KMS-11 (cell line): ENCODE measurements around the gene PLCG2.

Experiments
- H2AFZ ChIP-seq: fragments of 200-600 bp; sonication (generic); 2 replicates; pipeline ENCODE4 v1.6.1; 2016; ENCODE audit warnings: antibody characterized with exemption, mixed run types, low read depth
- H3K27ac ChIP-seq: fragments of 200-600 bp; sonication (generic); 2 replicates; pipeline ENCODE4 v1.6.1; 2016; ENCODE audit warnings: mild to moderate bottlenecking, mixed run types
- H3K27me3 ChIP-seq: fragments of 200-600 bp; sonication (generic); 2 replicates; pipeline ENCODE4 v1.6.1; 2017; ENCODE audit warnings: mild to moderate bottlenecking, low read depth, mixed run types, moderate library complexity; ENCODE audit not compliant: insufficient read depth
- H3K36me3 ChIP-seq: fragments of 200-600 bp; sonication (generic); 2 replicates; pipeline ENCODE4 v1.6.1; 2017; ENCODE audit warnings: mild to moderate bottlenecking, mixed run types; ENCODE audit not compliant: insufficient read depth
- H3K4me1 ChIP-seq: fragments of 200-600 bp; sonication (generic); 2 replicates; pipeline ENCODE4 v1.6.1; 2016; ENCODE audit warnings: mild to moderate bottlenecking, low read depth, mixed run types; ENCODE audit not compliant: poor library complexity, severe bottlenecking
- H3K4me2 ChIP-seq: fragments of 200-600 bp; sonication (generic); 2 replicates; pipeline ENCODE4 v1.7.0; 2016; ENCODE audit warnings: mild to moderate bottlenecking, mixed run types
- H3K4me3 ChIP-seq: fragments of 200-600 bp; sonication (generic); IDR thresholded peaks from 2 replicates; pipeline ENCODE4 v1.6.1; 2017; ENCODE audit warnings: low read depth, low read length, mixed read lengths; ENCODE audit not compliant: insufficient read depth
- H3K79me2 ChIP-seq: fragments of 200-600 bp; sonication (generic); 2 replicates; pipeline ENCODE4 v1.6.1; 2016; ENCODE audit warnings: low read depth, mixed run types; ENCODE audit not compliant: insufficient read depth
- H3K9ac ChIP-seq: fragments of 200-600 bp; sonication (generic); 2 replicates; pipeline ENCODE4 v1.6.1; 2016; ENCODE audit warnings: mild to moderate bottlenecking, mixed run types
- H4K20me1 ChIP-seq: fragments of 200-600 bp; sonication (generic); 2 replicates; pipeline ENCODE4 v1.6.1; 2016; ENCODE audit warnings: mild to moderate bottlenecking, mixed run types; ENCODE audit not compliant: insufficient read depth
- TF ChIP-seq, protein P1 (sequence below): fragments of 200-600 bp; sonication (generic); conservative IDR thresholded peaks from 2 replicates; pipeline ENCODE4 v1.6.1; 2017; ENCODE audit warnings: low read depth, mild to moderate bottlenecking, antibody characterized with exemption, low read length, moderate library complexity, mixed read lengths

Gene PLCG2

DNA sequence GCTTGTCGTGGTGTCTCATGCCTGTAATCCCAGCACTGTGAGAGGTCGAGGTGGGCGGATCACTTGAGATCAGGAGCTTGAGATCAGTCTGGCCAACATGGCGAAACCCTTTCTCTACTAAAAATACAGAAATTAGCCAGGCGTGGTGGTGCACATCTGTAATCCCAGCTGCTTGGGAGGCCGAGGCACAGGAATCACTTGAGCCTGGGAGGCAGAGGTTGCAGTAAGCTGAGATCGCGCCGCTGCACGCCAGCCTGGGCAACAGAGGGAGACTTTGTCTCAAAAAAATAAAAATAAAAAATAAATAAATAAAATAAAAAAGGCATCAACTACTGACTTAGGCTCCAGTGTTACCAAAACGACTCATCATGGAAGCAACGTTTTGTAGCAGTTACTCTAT is 115.5 kb downstream of the PLCG2 start:
- H3K36me3 ChIP-seq, result no peaks in the 10 kb centered on the region
- no peaks in the 10 kb centered on the region for H3K4me1 ChIP-seq
- no peak overlapping the region for H3K4me2 ChIP-seq

DNA sequence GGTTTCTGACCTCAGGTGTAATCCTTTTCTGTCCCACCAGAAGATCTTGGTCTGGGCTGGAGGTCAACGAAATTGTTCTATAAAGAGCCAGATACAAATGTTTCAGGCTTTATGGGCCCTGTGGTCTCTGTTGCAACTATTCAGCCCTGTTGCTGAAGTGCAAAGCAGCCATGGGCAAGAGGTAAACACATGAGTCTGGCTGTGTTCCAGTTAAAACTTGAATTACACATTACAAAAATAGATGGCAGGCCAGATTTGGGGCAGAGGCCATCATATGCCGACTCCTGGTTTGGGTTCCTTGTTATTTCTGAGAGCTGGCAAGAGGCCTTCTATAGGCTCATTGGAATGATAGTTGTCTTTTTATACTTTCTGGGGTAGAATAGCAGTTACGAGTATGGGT is 117.8 kb downstream of the PLCG2 start:
- Histone ChIP-seq H3K27ac (no peak overlapping the region), H2AFZ (no peak overlapping the region), H3K79me2 (no peaks in the 10 kb centered on the region), H3K4me2 (no peak overlapping the region), H4K20me1 (no peaks in the 10 kb centered on the region), H3K36me3 (no peaks in the 10 kb centered on the region), H3K9ac (no peak overlapping the region), H3K27me3 (no peaks in the 10 kb centered on the region), H3K4me3 (no peak overlapping the region), H3K4me1 (no peaks in the 10 kb centered on the region)
- TF ChIP-seq, protein P1, sequence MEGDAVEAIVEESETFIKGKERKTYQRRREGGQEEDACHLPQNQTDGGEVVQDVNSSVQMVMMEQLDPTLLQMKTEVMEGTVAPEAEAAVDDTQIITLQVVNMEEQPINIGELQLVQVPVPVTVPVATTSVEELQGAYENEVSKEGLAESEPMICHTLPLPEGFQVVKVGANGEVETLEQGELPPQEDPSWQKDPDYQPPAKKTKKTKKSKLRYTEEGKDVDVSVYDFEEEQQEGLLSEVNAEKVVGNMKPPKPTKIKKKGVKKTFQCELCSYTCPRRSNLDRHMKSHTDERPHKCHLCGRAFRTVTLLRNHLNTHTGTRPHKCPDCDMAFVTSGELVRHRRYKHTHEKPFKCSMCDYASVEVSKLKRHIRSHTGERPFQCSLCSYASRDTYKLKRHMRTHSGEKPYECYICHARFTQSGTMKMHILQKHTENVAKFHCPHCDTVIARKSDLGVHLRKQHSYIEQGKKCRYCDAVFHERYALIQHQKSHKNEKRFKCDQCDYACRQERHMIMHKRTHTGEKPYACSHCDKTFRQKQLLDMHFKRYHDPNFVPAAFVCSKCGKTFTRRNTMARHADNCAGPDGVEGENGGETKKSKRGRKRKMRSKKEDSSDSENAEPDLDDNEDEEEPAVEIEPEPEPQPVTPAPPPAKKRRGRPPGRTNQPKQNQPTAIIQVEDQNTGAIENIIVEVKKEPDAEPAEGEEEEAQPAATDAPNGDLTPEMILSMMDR, result no peak

More for the DNA sequence above, 115.5 kb downstream of the PLCG2 start:
- Histone ChIP-seq H3K79me2 (no peaks in the 10 kb centered on the region), H3K4me3 (no peak overlapping the region), H2AFZ (no peak overlapping the region), H3K27ac (no peak overlapping the region), H3K9ac (no peak overlapping the region), H3K27me3 (no peaks in the 10 kb centered on the region), H4K20me1 (no peaks in the 10 kb centered on the region)
- TF ChIP-seq, protein P1, result no peak

DNA sequence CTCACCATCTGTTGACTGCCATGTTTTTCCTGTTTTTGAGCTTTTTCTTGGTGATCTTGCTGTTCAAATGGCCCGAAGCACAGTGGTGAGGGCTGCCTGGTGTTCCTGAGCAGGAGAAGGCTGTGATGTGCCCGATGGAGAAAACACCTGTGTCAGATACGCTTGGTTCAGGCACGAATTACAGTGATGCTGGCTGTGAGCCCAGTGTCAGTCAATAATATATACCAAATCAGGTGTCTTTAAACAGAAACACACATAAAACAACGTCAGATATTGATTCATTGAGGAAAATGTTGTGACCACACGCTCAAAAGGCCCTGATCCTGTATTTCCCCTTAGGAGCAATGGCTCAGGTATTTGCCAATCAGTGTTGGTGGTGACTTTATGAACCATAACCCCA is 120.5 kb downstream of the PLCG2 start:
- Histone ChIP-seq H3K79me2 (no peaks in the 10 kb centered on the region), H3K27me3 (no peaks in the 10 kb centered on the region), H2AFZ (no peak overlapping the region), H3K4me1 (no peaks in the 10 kb centered on the region), H3K9ac (no peak overlapping the region), H3K4me3 (no peak overlapping the region), H4K20me1 (no peaks in the 10 kb centered on the region), H3K27ac (no peak overlapping the region), H3K36me3 (no peaks in the 10 kb centered on the region), H3K4me2 (no peak overlapping the region)
- TF ChIP-seq, protein P1, result no peak

DNA sequence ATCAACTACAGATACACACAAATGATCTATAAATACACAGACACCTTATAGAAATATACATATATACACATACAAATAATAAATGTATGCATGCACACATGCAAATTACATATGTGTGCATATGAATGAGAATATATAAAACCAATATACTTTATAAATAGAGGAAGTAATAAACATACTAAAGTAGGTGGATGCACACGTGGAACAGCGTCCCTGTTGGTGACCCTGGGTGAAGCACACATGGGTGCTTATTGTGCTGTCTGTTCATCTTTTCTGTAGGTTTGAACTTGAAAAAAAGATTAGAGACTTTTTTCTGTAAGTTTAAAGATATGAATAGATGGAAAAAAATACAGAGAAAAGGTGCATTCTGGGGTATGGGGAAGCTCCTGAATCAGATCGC is 120.9 kb downstream of the PLCG2 start:
- no peak overlapping the region for H3K27ac ChIP-seq
- TF ChIP-seq, protein P1, result no peak
- no peak overlapping the region for H3K4me2 ChIP-seq
- no peak overlapping the region for H3K4me3 ChIP-seq
- no peak overlapping the region for H2AFZ ChIP-seq
- no peaks in the 10 kb centered on the region for H3K36me3 ChIP-seq
- H3K4me1 ChIP-seq, result no peaks in the 10 kb centered on the region
- no peak overlapping the region for H3K9ac ChIP-seq
- no peaks in the 10 kb centered on the region for H4K20me1 ChIP-seq
- no peaks in the 10 kb centered on the region for H3K27me3 ChIP-seq
- H3K79me2 ChIP-seq, result no peaks in the 10 kb centered on the region
